T follicular helper cell (primary cell): ENCODE data around the gene CD34.

Experiments used
- DNase-seq: peaks from one replicate; pipeline ENCODE4 v3.0.0-alpha.2; 2020; ENCODE audit warnings: low read depth

CD34 gene

GRCh38 chr1:207854001-207854400 lies 56.9 kb downstream of the CD34 start:
- DNase-seq: no peak

- DNase-seq: no peak
Measured at GRCh38 chr1:207853372-207853757, 57.6 kb downstream of the CD34 start.

- no peak for DNase-seq
Measured at GRCh38 chr1:207852576-207853371, 58.2 kb downstream of the CD34 start.

- no peak for DNase-seq
Measured at GRCh38 chr1:207851696-207852095, 59.2 kb downstream of the CD34 start.

- no peak for DNase-seq
Measured at GRCh38 chr1:207850621-207851407, 60.1 kb downstream of the CD34 start.

- no peak for DNase-seq
Measured at GRCh38 chr1:207849646-207850045, 61.3 kb downstream of the CD34 start.

- no peak for DNase-seq
Measured at GRCh38 chr1:207849016-207849415, 61.9 kb downstream of the CD34 start.

- DNase-seq: no peak
Measured at GRCh38 chr1:207848234-207848633, 62.7 kb downstream of the CD34 start.

GRCh38 chr1:207847116-207847515 lies 63.8 kb downstream of the CD34 start:
- DNase-seq: no peak

- DNase-seq: no peak
Measured at GRCh38 chr1:207845109-207845508, 65.8 kb downstream of the CD34 start.

- no peak for DNase-seq
Measured at GRCh38 chr1:207844371-207844770, 66.6 kb downstream of the CD34 start.

GRCh38 chr1:207842506-207842905 lies 68.4 kb downstream of the CD34 start:
- no peak for DNase-seq

GRCh38 chr1:207841901-207842300 lies 69.0 kb downstream of the CD34 start:
- DNase-seq: no peak

GRCh38 chr1:207841293-207841692 lies 69.6 kb downstream of the CD34 start:
- DNase-seq: no peak

GRCh38 chr1:207840380-207840779 lies 70.5 kb downstream of the CD34 start:
- DNase-seq: no peak

- no peak for DNase-seq
Measured at GRCh38 chr1:207839083-207839413, 71.9 kb downstream of the CD34 start.

GRCh38 chr1:207838156-207839082 lies 72.5 kb downstream of the CD34 start:
- DNase-seq: no peak

GRCh38 chr1:207837673-207838072 lies 73.3 kb downstream of the CD34 start:
- DNase-seq: no peak

GRCh38 chr1:207836591-207837347 lies 74.2 kb downstream of the CD34 start:
- no peak for DNase-seq

- no peak for DNase-seq
Measured at GRCh38 chr1:207835958-207836357, 75.0 kb downstream of the CD34 start.

GRCh38 chr1:207833956-207834660 lies 76.8 kb downstream of the CD34 start:
- no peak for DNase-seq
